Measurements from ENCODE around the gene CTNNA2. TPM values are rescaled to one million over a fixed set of nuclear protein-coding genes. Genes with fewer than 3 reads are reported as not detected.

The CTNNA2 gene
- total RNA-seq, 1 experiment from 2014 or later, result 5.5 TPM

DNA sequence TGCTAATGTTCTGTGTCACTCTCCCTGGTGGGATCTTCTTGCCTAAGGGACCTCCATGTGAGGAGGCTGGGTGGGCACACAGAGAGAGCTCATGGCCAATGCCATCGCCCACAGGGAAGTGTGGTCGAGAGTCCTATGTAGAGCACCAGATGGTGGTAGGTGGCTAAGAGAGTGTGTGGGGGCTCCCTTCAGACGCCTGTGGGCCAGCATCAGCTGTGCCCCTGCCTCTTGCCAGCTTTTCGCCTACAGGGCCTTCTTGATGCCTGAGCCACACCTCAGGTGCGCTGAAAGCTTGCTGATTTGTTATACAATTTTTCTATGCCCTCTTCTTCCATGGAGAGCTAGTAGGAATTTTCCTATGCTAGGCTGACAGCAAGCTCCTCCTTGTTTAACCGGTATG is 753.4 kb downstream of the CTNNA2 start:
- Histone ChIP-seq H2AK5ac (ENCODE audit: insufficient read length, low read length) (no peak overlapping the region), H3K14ac (ENCODE audit: insufficient read depth, low read length) (no peak overlapping the region), H3K9ac (ENCODE audit: extremely low read depth, insufficient read length, low read length) (no peak overlapping the region), H3K27me3 (ENCODE audit: insufficient read depth, low read length) (no peaks in the 10 kb centered on the region), H3K18ac (ENCODE audit: insufficient read length, low read depth, low read length) (no peak overlapping the region), H3K27ac (ENCODE audit: insufficient read length, low read depth, low read length) (no peak overlapping the region), H3K79me2 (ENCODE audit: insufficient read depth, low read length) (no peaks in the 10 kb centered on the region), H4K91ac (ENCODE audit: insufficient read length, low read depth, low read length) (no peak overlapping the region), H4K20me1 (ENCODE audit: control insufficient read depth, insufficient read depth, insufficient read length) (no peaks in the 10 kb centered on the region), H3K79me1 (ENCODE audit: insufficient read depth, low read depth, low read length, poor library complexity, severe bottlenecking) (no peaks in the 10 kb centered on the region), H3K4me2 (ENCODE audit: insufficient read depth, insufficient read length, low read length) (no peak overlapping the region), H3T11ph (ENCODE audit: low read length) (no peak overlapping the region), H2BK15ac (ENCODE audit: low read depth, low read length) (no peak overlapping the region), H4K5ac (ENCODE audit: insufficient read length, low read depth, low read length) (no peak overlapping the region), H2AFZ (ENCODE audit: low read length) (no peak overlapping the region), H3K56ac (ENCODE audit: insufficient read length, low read depth, low read length) (no peak overlapping the region), H3K9me3 (ENCODE audit: control insufficient read depth, low read depth, low read length) (no peaks in the 10 kb centered on the region), H2BK5ac (ENCODE audit: insufficient read length, low read length) (no peak overlapping the region), H3K4me1 (ENCODE audit: insufficient read depth, low read length) (no peaks in the 10 kb centered on the region), H4K8ac (replicated peaks; ENCODE audit: insufficient read length, low read depth, low read length) (no peak overlapping the region), H2BK120ac (ENCODE audit: low read depth, low read length, poor library complexity, severe bottlenecking) (no peak overlapping the region), H2BK12ac (ENCODE audit: insufficient read length, low read depth, low read length) (no peak overlapping the region), H3K23ac (ENCODE audit: insufficient read length, low read depth, low read length) (no peak overlapping the region), H3K23me2 (ENCODE audit: insufficient read length, low read depth, low read length, poor library complexity, severe bottlenecking) (no peaks in the 10 kb centered on the region), H3K4ac (ENCODE audit: low read depth, low read length) (no peak overlapping the region), H2BK20ac (ENCODE audit: low read depth, low read length, poor library complexity, severe bottlenecking) (no peak overlapping the region)
- peaks cover 0 to 4% of the 10 kb centered on the region in 2 experiments; a peak in 2 of 4 replicates for H3K4me1 Mint-ChIP-seq
- no peak overlapping the region for H3K4me3 Mint-ChIP-seq
- no peak for DNase-seq
- WGBS (ENCODE audit: extremely low coverage, insufficient read length, low lambda C conversion rate), result no CpG with 5 or more reads among the region's 6 CpGs
- H3K27ac Mint-ChIP-seq, result no peak overlapping the region
- H3K27me3 Mint-ChIP-seq (ENCODE audit: low read depth), result no peaks in the 10 kb centered on the region
- H3K9me3 Mint-ChIP-seq, result peaks cover 0 to 2% of the 10 kb centered on the region in 2 experiments; a peak in 1 of 5 replicates
- H3K36me3 Mint-ChIP-seq (ENCODE audit: insufficient read depth in 1 of 3, low read depth in 3 of 3), result peaks cover 0 to 1% (median 0%) of the 10 kb centered on the region in 3 experiments; a peak in 2 of 7 replicates
- TF ChIP-seq CTCF (conservative IDR thresholded peaks at IDR 0.05), result no peak

Measured in H9 (cell line).